ENCODE results near the gene USH1G.

USH1G gene

DNA sequence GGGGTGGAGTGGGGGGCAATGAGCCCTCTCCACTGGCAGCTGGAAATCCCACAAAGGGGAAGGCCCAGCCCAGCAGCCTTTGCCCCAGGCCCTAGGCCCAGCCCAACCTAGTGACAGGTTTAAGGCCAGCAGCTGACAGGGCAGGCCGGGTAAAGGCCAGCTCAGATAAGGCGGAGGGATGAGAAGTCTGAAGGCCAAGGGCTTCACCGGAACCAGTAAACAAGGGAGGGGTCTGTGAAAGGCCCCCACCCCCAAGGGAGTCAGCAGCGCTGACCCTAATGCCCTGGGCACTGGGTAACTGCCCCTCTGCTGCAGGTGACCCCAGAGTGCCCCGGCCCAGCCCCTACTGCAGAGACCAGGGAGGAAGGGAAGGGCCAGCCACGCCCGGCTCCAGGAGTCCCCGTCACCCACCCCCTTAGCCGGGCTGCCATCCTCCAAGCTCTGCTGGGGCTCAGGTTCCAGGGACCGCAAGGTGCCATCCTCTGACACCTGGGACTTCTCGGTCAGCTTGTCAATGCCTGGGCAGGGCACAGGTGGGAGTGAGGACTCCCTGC, 30.2 kb upstream of the USH1G start:
- DNase-seq, result no peak

DNA sequence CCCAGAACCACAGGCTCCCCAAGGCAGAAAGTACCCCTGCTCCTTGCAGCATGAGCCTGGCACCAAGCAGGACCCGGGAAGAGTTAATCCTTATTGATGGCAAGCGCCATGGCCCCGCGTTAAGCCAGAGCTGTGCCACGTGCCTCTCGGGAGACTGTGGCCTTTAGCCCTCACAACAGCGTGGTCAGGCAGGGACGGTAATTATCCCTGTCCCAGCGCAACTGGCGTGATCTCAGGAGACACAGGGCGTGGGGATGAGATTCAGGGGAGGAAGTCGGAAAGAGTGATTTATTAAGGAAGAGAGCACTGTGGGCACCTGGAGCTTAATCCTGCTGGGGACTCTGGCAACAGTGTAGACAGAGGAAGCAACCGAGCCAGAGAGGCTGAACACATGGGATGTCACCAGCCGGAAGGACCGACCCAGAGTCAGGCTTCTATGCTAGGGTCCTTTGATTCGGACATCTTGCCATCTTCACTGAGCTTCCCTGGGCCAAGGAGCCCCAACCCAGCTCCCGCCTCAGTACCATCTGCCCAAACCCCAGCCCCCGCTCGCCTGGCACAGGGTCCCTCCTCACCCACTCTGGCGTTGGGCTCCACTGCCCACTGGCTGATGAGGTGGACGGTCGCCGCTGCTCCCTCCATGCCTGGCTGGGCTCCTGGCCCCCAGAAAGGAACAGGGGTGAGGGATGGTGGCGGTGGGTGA, 29.5 kb upstream of the USH1G start:
- DNase-seq, result no peak

DNA sequence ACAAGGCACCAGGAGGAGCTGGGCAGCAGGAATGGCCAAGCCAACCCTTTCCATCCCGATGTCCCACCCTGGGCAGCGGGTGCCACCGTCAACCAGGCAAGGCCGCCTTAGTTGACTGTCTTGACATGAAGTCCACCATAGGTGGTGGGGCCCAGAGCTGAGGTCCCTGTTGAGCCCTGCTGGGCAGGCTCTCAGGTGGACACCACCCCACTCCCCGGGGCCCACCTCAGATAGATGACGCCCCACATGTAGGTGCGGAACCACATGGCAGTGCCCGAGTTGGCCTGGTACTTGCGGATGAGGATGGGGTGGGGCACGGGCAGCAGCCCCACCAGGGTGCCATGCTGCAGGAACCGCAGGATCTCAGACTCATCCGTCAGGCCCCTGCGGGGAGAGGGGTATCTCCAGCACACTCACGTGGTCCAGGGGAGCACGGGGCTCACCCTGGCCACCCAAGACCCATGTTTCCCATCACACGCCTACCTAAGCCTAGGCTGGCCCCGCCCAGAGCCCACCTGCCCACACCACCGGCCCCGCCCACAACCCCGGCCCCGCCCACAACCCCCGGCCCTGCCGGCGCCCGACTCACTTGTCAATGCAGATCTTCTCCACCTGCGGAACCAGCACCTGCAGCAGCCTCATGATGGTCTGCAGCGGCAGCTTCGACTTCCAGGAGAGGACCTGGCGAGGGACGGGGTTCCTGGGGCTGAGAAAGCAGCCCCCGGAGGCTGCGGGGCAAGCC, 28.8 kb upstream of the USH1G start:
- DNase-seq, result no peak

DNA sequence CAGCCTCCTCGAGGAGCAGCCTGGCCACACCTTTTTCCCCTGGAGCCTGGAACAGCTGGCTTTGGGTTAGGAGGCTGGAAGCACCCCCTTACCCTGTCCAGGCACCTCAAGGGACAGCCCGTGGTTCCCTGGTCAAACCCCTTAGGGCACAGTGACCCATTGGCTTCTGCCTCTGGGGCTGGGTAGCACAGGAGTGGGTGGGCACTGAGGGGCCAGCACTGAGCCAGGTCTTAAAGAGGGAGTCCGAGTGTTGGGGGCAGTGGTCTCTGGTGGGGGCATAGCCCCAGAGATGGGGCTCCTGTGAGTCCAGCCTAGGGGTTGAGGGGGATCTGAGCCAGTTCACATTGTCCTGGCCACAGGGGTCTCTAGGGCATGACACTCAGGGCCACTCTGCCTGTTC, 28.0 kb upstream of the USH1G start:
- no peak for DNase-seq

DNA sequence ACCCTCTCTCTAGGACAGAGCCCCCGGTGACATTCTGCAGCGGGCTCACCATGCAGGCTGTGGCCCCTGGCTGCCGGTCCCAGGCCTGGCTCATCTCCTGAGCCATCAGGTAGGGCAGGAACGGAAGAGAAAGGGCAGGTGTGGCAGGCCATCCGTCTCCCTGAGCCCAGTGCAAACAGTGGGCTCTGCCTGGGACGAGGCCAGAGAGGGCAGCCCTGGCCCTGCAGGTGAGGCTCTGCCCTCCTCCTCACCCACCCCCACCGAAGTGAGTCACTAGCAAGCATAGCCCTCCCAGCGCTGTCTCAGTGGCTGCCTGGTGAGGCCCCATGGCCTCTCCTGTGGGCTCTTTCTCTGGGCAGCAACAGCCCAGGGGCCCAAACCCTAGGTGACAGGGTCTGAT, 27.2 kb upstream of the USH1G start:
- peak; percentile 31 for DNase-seq

DNA sequence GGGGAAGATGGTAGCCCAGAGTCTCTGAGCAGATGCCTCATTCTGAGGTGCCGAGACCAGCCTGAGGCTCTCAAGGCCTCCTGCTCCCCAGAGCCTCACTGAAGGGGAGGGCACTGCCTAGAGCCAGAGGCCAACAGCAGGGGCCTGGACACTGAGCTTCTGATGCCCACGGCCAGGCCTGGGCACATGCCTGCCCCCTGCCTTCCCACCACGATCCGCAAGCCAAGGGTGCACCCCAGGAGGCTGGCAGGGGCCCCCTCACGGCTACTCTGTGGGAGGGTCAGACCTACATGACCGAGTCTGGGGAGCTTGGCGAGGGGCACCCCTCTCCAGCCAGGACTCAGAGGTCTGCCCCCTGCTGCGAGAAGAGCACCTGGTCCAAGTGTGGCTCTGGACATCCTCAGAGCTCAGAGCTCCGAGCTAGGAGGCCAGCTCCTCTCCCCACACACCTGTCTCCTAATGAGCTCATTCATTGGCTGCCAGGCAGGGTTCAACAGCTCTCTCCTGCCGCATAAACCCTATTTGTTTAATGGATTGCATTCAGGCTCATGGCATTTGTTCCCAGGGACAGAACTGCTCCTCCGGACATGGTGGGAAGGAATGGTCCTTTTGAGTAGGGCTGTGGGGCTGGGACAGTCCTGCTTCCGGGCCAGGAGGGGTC, 26.5 kb upstream of the USH1G start:
- peak; percentile 40 for DNase-seq

DNA sequence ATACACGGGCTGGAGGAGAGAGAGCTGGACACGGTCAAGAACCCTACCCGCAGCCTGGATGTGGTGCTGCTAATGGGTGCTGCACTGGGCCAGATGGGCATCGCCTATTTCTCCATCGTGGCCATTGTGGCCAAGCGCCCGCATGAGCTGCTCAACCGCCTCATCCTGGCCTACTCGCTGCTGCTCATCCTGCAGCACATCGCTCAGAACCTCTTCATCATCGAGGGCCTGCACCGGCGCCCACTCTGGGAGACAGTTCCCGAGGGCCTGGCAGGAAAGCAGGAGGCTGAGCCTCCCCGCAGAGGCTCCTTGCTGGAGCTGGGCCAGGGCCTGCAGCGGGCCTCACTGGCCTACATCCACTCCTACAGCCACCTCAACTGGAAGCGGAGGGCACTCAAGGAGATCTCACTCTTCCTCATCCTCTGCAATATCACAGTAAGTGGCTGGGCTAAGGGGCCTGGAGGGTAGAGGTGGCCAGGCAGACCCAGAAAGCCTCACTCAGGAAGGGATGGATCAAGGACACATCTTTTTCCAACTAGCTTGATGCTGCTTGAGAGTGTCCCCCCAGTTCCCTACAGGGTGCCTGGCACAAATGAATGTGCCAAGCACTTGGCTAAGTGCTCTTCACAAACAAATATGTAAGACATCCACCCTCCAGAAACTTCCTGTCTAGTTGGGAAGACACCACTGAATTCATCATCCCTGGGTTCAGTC, 24.1 kb upstream of the USH1G start:
- no peak for DNase-seq

DNA sequence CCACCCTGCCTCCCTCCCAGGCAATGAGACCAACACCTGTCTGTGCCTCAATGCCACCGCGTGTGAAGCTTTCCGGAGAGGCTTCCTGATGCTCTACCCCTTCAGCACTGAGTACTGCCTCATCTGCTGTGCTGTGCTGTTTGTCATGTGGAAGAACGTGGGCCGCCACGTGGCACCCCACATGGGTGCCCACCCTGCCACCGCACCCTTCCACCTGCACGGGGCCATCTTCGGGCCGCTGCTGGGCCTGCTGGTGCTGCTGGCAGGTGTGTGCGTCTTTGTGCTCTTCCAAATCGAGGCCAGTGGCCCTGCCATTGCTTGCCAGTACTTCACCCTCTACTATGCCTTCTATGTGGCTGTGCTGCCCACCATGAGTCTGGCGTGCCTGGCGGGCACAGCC, 23.6 kb upstream of the USH1G start:
- DNase-seq, result no peak

DNA sequence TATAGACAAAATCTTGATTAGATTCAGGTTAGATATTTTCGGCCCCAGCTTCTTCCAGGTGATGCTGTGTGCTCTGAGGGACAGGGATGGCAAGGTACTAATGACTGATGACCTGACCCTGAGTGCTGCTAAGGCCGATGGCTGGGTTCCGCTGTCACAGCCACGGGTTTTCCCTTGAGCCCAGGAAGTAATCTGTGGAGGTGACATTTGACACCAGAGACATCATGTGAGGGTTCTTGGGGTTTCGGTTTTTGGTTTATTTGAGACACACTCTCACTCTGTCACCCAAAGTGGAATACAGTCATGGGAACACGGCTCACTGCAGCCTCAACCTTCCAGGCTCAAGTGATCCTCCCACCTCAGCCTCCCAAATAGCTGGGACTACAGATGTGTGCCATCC, 22.5 kb upstream of the USH1G start:
- no peak for DNase-seq

DNA sequence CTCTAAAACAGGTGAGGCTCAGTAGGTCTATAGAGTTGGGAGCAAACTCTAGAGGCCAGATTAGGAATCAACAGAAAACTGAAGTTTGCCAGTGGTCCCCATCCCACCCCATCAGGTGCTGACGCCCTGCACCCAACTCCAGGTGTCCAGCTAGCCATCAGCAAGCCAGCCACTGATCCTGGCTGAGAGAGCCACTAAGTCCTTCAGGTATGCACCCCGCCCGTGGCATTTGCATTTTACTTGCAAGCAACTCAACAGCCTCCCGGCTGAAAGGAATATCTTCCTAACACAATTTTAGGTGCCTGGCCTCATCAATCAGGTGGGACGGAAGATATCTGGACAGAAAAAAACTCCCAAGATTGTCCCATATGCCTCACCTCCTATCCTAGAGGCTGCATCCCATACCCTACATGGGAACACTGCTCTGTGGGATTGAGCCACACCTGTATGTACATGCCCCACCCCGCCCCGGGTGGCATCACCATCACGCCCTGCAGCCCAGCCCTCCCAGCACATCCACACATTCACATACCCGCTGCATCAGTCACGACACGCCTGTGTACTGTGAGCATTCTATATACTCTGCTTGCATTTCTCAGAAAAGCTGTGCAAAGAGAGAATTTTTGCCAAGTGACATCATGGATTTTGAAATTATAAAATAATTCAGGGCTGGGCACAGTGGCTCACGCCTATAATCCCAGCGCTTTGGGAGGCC, 20.9 kb upstream of the USH1G start:
- peak; percentile 26 for DNase-seq

DNA sequence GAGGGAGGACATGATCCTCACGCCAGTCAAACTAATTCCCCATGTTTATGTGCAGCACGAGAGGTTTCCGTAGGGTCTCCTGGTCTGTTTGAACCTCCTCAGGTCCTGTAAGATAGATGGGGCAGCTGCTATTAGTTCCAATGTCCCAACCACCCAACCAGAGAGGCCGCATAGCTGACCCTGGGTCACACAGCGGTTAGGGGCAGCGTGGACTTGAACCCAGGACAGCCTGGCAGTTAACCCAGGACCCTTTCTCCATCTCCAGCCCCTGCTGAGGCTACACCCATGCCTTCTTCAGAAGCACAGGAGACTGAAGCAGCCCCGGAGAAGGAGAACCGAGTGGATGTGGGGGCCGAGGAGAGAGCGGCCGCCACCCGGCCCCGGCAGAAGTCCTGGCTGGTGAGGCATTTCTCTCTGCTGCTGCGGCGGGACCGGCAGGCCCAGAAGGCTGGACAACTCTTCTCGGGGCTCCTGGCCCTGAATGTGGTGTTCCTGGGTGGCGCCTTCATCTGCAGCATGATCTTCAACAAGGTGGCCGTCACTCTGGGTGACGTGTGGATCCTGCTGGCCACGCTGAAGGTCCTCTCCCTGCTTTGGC, 18.2 kb upstream of the USH1G start:
- DNase-seq, result no peak

DNA sequence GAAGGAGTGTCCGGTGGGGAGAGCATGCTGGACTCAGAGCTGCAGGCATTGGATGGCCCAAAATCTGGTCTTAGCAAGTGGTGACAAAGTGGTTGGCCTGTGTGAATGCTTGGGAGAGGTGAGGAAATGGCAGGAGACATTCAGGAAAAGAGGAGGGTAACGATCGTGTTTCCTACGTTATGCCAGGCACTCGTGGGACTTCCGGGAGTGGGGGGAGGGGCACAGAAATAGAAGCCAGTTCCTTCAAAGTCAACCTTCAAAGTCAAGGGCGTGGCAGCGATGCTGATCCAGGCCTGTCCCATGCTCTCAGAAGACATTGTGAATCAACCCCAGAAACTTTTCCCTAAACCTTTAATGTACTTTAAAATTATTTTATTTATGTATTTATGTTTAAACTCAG, 16.5 kb upstream of the USH1G start:
- no peak for DNase-seq

DNA sequence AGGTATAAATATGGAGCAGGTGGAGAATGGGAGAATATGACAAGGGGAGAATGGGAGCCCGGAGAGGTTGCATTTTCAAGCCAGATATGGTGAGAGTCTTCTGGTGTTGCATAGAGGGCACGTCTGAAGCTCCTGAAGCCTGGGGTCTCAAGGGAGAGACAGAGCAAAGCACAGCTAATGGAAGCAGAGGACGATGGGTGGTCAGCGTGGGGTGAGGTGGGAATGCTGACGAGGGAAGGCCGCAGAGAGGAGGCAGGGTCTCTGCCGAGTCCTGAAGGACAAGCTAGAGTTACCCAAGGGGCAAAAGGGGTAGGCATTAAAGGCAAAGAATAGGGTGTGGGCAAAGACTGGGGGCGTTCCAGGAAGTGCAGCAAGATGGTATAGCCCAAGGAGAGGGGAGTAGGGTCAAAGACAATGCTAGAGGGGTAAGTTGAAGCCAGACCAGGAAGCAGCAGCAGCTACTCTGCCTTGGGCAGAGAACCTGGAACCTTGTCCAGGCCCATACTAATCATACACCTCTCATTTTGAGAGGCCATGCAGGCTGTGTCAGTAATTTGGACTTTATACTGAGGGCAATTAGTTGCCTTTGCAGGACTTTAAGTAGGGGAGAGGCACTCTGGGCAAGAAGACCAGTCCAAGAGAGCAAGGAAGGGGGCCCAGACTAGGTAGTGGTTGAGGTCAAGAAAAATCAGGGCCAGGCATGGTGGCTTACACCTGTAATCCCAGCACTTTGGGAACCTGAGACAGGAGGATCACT, 15.3 kb upstream of the USH1G start:
- DNase-seq, result no peak

DNA sequence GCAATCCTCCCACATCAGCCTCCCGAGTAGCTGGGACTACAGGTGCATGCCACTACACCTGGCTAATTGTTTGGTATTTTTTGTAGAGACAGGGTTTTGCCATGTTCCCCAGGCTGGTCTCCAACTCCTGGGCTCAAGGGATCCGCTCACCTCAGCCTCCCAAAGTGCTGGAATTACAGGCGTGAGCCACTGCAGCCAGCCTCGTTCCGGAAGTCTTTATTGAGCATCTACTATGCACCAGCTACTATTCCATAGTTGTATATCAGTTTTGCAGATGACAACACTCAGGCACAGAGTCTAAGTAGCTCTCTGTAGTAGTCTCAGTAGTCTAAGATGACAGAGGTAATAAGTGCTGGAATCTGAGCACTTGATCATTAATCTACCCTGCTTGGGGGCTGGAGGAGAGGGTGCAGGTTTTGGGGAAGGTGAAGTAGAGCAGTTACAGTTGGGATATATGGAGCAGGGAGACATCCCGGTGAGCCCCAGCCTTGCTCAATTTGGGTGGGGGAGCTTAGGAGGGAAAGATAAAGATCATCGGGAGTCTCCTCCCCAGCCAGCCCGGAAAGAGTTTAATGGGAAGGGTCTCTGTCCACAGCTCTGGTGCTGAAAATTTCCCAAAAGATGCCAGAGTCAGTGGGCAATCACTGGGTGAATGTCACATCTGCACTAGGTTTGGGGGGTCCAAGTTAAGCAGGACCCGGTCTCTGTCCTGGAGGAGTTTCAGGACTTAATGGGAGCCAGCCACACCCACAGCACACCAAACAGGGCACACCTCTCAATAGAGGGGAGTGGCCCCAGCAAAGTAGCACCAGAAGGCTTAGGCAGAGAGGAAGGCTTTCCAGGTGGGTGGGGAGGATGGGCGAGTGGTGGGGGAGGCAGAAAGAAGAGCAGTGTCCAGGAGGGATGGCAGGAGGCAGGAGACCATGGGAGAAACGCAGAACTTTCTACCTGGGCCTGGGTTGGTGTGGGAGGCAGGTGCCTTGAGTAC, 14.3 kb upstream of the USH1G start:
- no peak for DNase-seq

DNA sequence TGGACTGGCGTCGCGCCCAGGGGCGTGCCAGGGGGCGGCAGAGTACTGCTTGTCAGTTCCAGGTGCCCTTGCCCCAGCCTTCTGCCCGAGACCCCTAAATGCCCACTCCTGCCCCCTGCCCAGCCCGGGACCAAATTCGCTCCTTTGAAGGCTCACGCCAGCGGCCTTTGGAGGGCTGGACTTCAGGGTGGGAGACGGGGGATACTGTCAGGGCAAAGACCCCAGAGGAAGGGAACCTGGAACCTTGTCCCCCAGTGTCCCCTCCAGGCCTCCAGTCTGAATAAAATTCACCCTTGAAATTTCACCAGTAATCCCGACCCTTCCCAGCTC, 13.4 kb upstream of the USH1G start:
- no peak for DNase-seq

DNA sequence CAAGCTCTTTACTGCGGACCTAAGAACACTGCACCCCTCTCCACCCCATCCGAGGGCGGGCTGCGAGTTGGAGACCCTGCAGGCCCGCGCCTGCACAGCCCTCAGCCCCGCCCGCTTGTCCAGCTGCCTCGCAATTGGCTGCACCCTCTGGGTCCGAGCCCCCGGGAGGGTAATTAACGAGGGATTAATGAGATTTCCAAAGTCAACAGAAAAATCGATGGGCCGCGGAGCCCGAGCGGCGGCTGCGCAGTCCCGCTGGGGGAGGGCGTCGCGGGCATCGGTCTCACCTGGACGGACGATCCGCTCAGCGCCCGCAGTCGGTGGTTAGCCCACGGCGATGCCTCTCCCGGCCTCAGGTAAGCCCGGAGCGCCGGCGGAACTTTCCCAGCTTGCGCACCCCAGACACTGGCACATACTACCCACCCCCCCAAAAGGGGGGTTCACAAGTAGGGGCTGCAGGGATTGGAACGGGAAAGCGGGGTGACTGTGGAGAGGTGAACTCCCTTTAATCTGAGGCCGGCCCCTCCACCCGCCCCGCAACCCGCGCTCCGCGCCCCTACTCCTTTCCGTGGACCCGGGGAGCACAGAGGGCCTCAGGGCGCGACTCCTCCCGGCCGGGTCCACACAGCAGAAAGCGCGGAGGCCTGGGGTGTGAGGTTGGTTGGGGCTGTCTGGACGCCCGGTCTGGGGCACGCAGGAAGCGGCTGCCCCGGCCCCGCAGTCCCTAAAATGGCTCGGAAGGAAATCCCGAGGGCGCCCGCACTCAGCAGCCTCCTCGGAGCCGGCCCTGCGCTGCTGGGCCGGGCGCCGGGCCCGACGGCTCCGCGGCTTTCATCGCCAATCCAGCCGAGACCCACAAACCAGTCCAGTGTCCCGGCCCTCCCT, 12.8 kb upstream of the USH1G start, which contains the start of gene OTOP3:
TSS of gene OTOP3 (plus strand) at position 314 of the 885 bp plus-strand sequence. CDS start at position 338, 24 bp downstream.
- peak; percentile 76 for DNase-seq

DNA sequence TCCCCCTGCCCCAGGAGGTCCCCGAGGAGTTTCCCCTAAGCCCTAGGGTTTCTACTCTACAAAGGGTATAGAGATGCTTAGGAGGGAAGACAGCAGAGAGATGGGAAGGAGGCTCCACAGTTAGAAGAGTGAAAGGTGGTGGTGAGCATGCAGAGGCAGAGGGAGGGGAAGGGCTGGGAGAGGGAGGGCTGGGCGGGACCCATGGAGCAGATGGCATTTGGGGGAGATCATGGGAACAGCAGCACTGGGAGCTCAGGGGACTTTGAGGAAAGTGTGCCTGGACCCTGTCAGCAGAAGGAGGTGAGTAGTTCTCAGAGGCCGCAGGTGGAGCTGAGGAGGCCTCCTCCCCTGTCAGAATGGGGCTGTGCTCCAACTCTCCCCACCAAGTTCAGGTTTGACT, 12.0 kb upstream of the USH1G start:
- no peak for DNase-seq

DNA sequence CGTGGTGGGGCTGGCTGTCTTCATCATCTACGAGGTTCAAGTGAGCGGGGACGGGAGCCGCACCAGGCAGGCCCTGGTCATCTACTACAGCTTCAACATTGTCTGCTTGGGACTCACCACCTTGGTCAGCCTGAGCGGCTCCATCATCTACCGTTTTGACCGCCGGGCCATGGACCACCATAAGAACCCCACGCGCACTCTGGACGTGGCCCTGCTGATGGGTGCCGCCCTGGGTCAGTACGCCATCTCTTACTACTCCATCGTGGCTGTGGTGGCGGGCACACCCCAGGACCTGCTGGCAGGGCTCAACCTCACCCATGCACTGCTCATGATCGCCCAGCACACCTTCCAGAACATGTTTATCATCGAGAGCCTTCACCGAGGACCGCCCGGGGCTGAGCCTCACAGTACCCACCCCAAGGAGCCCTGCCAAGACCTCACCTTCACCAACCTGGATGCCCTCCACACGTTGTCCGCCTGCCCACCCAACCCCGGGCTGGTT, 7.5 kb upstream of the USH1G start:
- DNase-seq, result no peak

DNA sequence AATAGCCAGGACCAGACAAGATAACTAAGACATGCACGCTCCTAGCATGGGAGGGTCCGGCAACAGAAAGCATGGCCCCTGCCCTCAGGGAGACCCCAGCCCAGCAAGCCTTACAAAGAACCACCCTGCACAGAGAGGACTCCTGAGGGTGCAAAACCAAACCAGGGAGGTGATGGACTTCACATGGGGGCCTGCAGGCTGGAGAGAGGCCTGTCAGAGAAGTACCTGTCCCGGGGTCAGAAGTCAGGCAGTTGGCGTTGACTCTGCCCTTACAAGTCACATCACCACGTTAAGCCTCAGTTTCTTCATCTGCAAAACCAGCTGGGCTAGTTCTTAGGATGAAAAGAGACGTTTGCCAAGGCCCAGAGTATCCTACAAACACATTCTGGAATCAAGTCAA, 5.7 kb upstream of the USH1G start:
- no peak for DNase-seq
